ENCODE data around the gene FOXN1.
A peak's percentile ranks its signal among the peaks of the same experiment; 100 is the strongest.

DNA sequence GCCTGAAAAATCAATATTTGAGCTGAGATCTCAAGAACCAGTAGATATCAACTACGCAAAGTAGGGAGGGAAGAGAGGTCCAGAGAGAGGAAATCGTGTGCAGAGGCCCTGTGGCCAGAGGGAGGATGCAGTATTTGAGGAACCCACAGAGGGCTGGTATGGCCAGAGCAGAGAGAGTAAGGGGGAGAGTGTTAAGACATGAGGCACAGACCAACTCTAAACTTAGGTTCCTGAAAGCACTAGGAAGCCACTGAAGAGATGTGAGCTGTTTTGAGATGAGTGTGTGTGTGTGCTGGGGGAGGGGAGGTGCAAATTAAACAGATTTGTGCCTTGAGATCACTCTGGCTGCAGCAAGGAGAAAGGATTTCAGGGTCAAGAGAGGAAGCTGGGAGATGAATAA lies 21.9 kb upstream of the FOXN1 start:
- TF ChIP-seq POLR2A (IDR thresholded peaks at IDR 0.05; ENCODE audit: low read depth, low read length) = peak; percentile 21; the same call in 1 of the 2 replicates
- TF ChIP-seq SPI1 (IDR thresholded peaks at IDR 0.05; ENCODE audit: low read depth, low read length) = peak; percentile 85
- TF ChIP-seq TAF1 (IDR thresholded peaks at IDR 0.05; ENCODE audit: low read depth, low read length) = no peak

All from GM12891 (cell line).